ENCODE data around the gene TMEM121.

GRCh38 chr14:105554022-105554421 is 27.6 kb downstream of the TMEM121 start:
- TF ChIP-seq CTCF (IDR thresholded peaks at IDR 0.05) = no peak
- no peak for TF ChIP-seq POLR2A (IDR thresholded peaks at IDR 0.05)
